ENCODE measurements around the gene ELL.

Gene ELL

DNA sequence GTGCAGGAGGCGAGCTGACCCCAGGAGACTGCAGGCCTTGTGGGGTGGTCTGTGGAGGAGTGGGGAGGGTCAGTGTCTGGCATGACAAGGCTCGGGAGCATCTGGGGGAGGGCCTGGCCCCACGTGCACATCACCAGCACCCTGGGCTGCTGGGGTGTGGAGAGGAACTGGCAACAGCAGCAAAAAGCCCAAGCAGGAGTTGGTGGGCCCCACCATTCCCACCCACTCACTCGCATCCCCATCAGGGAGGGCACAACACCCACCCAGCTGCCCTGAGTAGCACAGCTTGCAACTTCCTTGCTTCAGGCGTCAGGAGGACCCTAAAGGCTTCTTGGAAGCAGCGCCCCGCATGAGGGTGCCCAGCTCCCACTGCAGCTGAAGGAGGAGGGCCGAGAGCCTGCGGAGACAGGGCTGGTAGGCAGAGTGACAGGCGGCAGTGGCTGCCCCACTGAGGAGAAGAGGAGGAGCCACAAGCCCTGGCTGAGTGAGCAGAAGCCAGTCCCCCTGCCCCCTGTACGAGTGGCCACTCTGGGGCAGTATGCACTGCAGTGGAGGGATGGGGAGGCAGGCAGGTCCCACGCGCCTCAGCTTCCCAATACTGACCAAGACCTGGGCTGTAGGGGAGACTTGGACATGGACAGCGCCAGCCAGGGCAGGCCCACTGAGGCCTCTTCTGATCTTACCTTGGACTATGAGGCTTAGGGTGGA lies 26.5 kb downstream of the ELL start:
- Histone ChIP-seq H3K79me2 (ENCODE audit: control insufficient read depth, low read length) (peaks cover 92% of the 10 kb centered on the region), H3K4me1 (ENCODE audit: control insufficient read depth, low read length) (peaks cover 19% of the 10 kb centered on the region), H3F3A (ENCODE audit: control insufficient read depth, insufficient read depth) (no peaks in the 10 kb centered on the region), H4K20me1 (ENCODE audit: control insufficient read depth, insufficient read depth, low read depth, low read length) (peaks cover 33% of the 10 kb centered on the region), H3K4me3 (ENCODE audit: low read length) (no peak overlapping the region), H3K4me2 (ENCODE audit: low read length) (no peak overlapping the region), H3K27ac (ENCODE audit: low read depth, low read length) (no peak overlapping the region), H3K9me2 (replicated peaks; ENCODE audit: control insufficient read depth, low read length) (no peaks in the 10 kb centered on the region), H3K9me3 (ENCODE audit: control insufficient read depth, insufficient read depth, low read length) (no peaks in the 10 kb centered on the region), H3K36me3 (ENCODE audit: control insufficient read depth, low read length) (no peaks in the 10 kb centered on the region), H3K27me3 (ENCODE audit: control insufficient read depth, low read length) (no peaks in the 10 kb centered on the region)
- TF ChIP-seq, protein P1, sequence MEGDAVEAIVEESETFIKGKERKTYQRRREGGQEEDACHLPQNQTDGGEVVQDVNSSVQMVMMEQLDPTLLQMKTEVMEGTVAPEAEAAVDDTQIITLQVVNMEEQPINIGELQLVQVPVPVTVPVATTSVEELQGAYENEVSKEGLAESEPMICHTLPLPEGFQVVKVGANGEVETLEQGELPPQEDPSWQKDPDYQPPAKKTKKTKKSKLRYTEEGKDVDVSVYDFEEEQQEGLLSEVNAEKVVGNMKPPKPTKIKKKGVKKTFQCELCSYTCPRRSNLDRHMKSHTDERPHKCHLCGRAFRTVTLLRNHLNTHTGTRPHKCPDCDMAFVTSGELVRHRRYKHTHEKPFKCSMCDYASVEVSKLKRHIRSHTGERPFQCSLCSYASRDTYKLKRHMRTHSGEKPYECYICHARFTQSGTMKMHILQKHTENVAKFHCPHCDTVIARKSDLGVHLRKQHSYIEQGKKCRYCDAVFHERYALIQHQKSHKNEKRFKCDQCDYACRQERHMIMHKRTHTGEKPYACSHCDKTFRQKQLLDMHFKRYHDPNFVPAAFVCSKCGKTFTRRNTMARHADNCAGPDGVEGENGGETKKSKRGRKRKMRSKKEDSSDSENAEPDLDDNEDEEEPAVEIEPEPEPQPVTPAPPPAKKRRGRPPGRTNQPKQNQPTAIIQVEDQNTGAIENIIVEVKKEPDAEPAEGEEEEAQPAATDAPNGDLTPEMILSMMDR (IDR thresholded peaks at IDR 0.05; ENCODE audit: low read depth, low read length, poor library complexity, severe bottlenecking): no peak
- no peak for TF ChIP-seq EZH2phosphoT487 (IDR thresholded peaks at IDR 0.05; ENCODE audit: borderline replicate concordance, low read length)

DNA sequence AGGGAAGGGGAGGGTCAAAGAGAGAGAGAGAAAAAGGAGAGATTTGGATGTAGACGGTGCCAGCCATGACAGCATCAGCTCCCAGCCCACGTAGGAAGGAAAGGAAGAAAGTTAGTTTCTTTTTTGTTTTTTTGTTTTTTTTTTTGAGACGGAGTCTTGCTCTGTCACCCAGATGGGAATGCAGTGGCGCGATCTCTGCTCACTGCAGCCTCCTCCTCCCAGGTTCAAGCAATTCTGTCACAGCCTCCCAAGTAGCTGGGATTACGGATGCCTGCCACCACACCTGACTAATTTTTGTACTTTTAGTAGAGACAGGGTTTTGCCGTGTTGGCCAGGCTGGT lies 27.6 kb downstream of the ELL start:
- Histone ChIP-seq H3K27me3 (ENCODE audit: control insufficient read depth, low read length) (no peaks in the 10 kb centered on the region), H3K9me2 (replicated peaks; ENCODE audit: control insufficient read depth, low read length) (no peaks in the 10 kb centered on the region), H3K4me3 (ENCODE audit: low read length) (no peak overlapping the region), H3K4me2 (ENCODE audit: low read length) (no peak overlapping the region), H3K27ac (ENCODE audit: low read depth, low read length) (no peak overlapping the region), H3K9me3 (ENCODE audit: control insufficient read depth, insufficient read depth, low read length) (no peaks in the 10 kb centered on the region), H3F3A (ENCODE audit: control insufficient read depth, insufficient read depth) (no peaks in the 10 kb centered on the region), H3K79me2 (ENCODE audit: control insufficient read depth, low read length) (peaks cover 90% of the 10 kb centered on the region), H4K20me1 (ENCODE audit: control insufficient read depth, insufficient read depth, low read depth, low read length) (peaks cover 27% of the 10 kb centered on the region), H3K4me1 (ENCODE audit: control insufficient read depth, low read length) (peaks cover 13% of the 10 kb centered on the region), H3K36me3 (ENCODE audit: control insufficient read depth, low read length) (no peaks in the 10 kb centered on the region)
- no peak for TF ChIP-seq EZH2phosphoT487 (IDR thresholded peaks at IDR 0.05; ENCODE audit: borderline replicate concordance, low read length)
- TF ChIP-seq, protein P1 (IDR thresholded peaks at IDR 0.05; ENCODE audit: low read depth, low read length, poor library complexity, severe bottlenecking): no peak

DNA sequence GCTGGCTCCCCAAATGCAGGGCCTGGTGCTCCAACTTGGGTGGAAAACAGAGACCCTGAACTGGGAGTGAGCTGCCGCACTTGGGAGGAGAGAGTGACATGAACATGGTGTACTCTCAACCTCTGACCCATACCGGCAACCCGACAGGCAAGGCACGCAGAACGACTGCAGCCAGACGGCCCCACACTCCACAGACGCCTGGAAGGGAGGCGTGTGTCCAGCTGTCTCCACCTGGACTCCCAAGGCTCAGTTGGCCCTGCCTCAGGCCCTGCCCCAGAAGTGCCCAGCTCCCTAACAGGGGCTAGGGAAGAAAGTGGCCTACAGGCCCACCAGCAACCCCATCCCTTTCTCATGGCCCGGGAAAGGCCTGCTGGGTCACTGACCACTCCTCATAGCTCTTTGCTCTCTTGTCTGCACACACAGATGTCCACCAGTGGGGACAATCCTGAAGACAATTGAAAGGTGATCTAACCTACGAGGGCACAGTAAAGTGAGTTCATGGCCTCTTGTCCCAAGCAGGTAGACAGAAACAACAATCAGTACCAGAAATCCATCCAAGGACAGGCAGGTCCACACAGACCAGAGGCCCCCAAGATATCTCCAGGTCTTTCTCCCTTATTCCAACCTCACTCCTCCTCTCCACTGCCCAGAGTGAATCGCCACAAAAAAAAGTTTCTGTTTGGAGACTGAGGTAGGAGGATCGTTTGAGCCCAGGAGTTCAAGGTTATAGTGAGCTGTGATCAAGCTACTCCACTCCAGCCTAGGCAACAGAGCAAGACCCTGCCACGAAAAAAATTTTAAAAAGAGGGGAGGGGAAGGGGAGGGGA lies 28.2 kb downstream of the ELL start:
- peaks cover 90% of the 10 kb centered on the region for H3K79me2 ChIP-seq (ENCODE audit: control insufficient read depth, low read length)
- H3K9me2 ChIP-seq (replicated peaks; ENCODE audit: control insufficient read depth, low read length): no peaks in the 10 kb centered on the region
- no peaks in the 10 kb centered on the region for H3K36me3 ChIP-seq (ENCODE audit: control insufficient read depth, low read length)
- no peaks in the 10 kb centered on the region for H3K27me3 ChIP-seq (ENCODE audit: control insufficient read depth, low read length)
- no peak for TF ChIP-seq EZH2phosphoT487 (IDR thresholded peaks at IDR 0.05; ENCODE audit: borderline replicate concordance, low read length)
- TF ChIP-seq, protein P1 (IDR thresholded peaks at IDR 0.05; ENCODE audit: low read depth, low read length, poor library complexity, severe bottlenecking): no peak
- H3K4me2 ChIP-seq (ENCODE audit: low read length): no peak overlapping the region
- peaks cover 9% of the 10 kb centered on the region for H3K4me1 ChIP-seq (ENCODE audit: control insufficient read depth, low read length)
- H3K27ac ChIP-seq (ENCODE audit: low read depth, low read length): no peak overlapping the region
- H3K9me3 ChIP-seq (ENCODE audit: control insufficient read depth, insufficient read depth, low read length): no peaks in the 10 kb centered on the region
- no peak overlapping the region for H3K4me3 ChIP-seq (ENCODE audit: low read length)
- H3F3A ChIP-seq (ENCODE audit: control insufficient read depth, insufficient read depth): no peaks in the 10 kb centered on the region
- H4K20me1 ChIP-seq (ENCODE audit: control insufficient read depth, insufficient read depth, low read depth, low read length): peaks cover 22% of the 10 kb centered on the region
